GM18507 (cell line): Measurements from ENCODE around the gene SPATS2.
A peak's percentile ranks its signal among the peaks of the same experiment; 100 is the strongest.

Source experiments
- DNase-seq: peaks from one replicate; pipeline ENCODE4 v3.0.0; 2011; ENCODE audit warnings: low read depth; ENCODE audit not compliant: insufficient read length; ENCODE audit errors: extremely low spot score
- FAIRE-seq: peaks from 2 replicates; lab custom pipeline; 2011; peaks lifted over from hg19 to GRCh38; lab: Jason Lieb, UNC

The SPATS2 gene

DNA sequence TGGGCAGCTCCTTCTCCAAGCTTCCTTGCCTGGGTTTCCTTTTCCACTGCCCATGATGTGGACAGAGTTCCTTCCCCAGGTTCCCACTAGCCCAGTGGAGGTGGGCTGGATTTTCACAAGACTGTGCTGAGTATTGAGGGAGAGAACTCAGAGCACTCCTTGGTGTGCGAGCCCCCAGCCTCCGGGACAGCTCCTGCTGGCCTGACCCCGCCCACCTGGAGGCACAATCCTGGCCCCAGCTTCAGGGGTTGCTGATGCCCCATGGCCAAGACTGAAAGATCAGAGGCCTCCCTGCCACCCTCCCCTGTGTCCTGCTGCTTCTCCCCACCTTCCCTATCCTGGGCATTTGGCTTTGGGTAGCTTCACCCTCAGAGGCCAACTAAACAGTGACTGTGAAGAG is 179.2 kb downstream of the SPATS2 start:
- FAIRE-seq (no peak), DNase-seq (no peak)

DNA sequence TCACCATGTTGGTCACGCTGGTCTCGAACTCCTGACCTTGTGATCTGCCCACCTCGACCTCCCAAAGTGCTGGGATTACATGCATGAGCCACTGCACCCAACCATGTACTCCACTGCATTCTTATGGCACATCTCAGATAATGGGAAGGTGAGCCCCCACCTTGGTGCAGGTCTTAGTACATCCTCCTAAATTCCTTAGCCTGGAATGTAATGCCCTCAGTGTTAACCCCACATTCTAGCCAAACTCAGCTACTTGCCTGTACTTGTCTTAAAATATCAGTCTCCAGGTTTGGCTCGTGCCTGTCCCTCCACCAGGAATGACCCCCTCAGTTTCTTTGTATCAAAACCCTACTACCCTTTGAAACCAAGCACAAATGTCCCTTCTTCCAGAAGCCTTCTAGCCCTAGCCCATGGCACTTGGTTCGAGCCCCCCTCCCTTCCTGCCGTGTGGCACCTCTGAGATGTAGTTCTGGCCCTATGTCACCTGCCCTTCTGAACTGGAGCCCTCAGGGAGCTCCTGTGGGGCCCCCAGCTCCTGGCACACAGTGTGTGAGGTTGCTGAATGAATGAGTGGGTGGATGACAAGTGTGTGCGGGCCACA is 179.9 kb downstream of the SPATS2 start:
- FAIRE-seq, result no peak
- DNase-seq, result no peak

DNA sequence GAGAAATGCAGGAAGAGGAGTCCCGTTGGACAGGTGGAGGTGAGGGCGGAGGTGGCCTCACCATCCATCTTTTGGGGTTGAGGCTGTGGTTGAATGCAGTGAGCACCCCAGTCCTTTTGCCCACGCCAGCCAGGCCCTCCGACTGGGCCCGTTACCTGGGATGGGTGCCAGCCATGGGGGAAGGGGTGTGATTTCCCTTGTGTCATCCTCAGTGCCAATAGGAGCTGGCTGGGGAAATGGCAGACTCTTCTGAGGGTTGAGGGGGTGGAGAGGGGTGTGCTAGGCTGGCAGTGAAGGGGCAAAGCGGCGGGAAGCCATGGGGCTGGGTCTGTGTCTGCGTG is 181.2 kb downstream of the SPATS2 start:
- DNase-seq (no peak), FAIRE-seq (no peak)

DNA sequence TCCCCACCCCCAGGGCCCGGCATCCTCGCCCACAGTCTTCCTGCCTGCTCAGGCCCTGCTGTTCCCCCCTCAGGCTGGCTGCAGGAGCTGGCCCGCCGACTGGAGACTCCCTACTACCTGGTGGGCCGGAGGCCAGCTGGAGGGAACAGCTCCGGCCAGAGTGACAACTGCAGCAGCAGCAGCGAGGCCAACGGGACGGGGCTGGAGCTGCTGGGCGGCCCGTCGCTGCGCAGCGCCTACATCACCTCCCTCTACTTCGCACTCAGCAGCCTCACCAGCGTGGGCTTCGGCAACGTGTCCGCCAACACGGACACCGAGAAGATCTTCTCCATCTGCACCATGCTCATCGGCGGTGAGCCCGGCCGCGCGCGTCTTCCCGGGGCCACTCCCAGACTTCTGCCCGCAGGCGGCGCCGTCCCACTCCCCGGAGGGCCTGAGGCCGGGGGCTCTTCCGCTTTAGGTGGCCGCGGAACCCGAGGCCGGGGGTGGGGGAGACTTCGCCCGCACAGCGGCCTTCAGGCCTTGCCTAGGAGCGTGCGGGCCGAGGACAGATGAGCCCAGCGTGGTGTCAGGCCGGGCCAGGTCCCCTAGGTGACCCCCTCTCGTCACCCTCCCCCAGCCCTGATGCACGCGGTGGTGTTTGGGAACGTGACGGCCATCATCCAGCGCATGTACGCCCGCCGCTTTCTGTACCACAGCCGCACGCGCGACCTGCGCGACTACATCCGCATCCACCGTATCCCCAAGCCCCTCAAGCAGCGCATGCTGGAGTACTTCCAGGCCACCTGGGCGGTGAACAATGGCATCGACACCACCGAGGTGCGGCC is 181.8 kb downstream of the SPATS2 start:
- no peak for FAIRE-seq
- DNase-seq, result no peak

DNA sequence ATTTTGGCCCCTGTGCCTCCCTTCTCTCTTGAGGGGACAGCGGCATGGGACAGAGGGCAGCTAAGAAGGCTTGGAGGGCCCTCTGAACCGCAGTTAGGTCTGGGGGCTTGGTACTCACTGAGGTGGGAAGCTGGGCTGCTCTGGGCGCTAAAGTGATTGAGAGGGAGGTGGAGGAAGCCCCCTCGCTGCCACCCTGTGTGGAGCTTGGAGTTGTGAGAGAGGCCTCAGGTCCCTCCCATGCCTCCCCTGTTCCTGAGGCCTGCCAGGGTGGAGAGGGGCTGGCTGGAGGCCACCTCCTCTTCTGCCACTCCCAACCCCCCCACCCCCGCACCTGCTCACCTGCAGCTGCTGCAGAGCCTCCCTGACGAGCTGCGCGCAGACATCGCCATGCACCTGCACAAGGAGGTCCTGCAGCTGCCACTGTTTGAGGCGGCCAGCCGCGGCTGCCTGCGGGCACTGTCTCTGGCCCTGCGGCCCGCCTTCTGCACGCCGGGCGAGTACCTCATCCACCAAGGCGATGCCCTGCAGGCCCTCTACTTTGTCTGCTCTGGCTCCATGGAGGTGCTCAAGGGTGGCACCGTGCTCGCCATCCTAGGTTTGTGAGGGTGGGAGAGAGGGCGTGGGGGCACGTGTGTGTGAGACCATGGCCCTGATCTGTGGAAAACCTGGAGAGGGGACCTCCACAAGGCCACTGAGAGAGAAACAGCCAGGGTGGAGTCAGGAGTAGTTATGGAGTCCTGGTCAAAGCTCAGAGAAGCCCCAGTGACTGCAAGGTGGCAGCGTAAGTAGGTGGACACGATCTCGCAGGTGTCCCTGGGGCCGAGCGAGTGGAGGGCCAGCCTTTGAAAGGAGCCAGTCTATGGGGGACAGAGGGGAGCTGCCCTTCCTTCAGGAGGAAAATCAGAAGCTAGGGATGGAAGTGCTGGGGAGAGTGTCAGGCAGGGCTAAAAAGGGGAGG is 182.8 kb downstream of the SPATS2 start:
- no peak for DNase-seq
- no peak for FAIRE-seq

DNA sequence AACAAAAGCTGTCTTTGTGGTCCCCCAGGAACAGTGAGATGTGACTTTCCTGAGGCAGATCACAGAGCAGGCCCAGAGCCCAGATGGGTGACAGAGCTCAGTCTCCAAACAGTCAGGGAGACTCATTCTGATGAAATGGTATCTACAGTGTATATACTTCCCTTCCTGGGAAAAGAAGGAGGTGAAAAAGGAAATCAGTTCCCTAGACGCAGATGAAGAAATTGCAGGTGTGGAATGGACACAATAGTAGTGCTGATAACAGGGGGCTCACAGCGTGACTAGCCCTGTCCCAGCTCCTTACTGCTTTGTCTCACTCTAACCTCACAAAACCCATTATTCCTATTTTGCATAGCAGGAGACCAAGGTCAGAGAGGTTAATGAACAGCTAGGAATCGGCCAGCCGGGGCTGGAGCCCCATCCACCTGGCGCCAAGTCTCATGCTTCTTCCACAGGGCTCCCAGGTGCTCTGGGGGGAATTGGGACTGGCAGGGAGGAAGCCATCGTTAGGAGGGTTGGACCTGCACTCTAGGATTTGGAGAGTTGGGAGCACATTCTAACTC is 183.5 kb downstream of the SPATS2 start:
- DNase-seq, result no peak

DNA sequence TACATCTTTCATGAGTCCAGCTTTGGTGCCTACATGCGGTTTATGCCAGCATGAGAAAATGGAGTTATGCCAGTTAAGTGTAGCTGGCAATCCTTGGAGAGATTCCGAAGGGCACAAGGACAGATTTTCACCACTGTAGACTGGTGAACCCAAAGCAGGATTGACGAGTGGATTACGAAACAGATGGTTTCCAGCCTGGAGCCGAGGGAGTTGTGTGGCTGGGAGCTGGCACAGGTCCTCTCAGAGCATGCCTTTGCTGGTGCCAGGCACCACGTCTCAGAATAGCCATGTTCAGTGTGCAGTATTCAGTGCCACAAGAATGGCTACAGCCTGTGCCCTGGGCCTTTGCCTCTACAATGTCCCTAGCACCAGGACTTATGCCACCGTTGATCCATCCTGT is 184.8 kb downstream of the SPATS2 start:
- DNase-seq (no peak), FAIRE-seq (no peak)

More for the DNA sequence above, 183.5 kb downstream of the SPATS2 start:
- no peak for FAIRE-seq

DNA sequence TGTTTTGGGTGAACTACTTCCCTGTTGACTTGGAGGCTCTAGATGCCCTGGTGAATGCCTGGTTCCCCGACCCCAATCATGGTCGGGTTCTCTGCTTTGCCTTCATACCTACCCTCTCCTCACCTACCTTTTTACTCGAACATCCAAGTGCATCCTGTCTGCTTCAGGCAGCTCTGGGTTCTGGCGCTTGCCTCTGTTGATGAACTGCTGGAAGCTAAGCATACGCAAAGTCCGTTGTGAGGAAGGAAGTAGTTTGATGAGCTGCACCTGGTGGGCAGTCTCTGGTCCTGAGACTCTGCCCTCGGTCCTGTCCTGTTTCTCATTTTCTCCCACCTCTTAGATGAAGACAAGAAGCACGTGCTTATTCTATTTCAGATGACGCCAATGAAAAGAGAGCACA is 185.2 kb downstream of the SPATS2 start:
- FAIRE-seq (no peak), DNase-seq (no peak)

DNA sequence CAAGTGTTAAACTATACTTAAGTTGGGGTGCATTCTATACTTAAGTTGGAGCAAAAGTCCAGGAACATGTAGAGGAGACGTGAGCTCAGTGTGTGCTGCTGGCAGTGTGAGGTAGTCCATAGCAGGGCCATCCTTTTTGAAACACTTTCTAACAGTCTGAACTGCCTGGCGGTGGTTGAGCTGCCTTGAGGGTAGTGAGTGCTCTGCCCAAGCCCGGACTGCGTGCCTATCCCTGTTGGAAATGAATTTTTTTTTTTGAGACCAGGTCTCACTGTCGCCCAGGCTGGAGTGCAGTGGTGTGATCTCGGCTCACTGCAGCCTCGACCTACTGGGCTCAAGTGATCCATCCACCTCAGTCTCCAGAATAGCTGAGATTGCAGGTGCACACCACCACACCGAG is 185.6 kb downstream of the SPATS2 start:
- FAIRE-seq (no peak), DNase-seq (no peak)

DNA sequence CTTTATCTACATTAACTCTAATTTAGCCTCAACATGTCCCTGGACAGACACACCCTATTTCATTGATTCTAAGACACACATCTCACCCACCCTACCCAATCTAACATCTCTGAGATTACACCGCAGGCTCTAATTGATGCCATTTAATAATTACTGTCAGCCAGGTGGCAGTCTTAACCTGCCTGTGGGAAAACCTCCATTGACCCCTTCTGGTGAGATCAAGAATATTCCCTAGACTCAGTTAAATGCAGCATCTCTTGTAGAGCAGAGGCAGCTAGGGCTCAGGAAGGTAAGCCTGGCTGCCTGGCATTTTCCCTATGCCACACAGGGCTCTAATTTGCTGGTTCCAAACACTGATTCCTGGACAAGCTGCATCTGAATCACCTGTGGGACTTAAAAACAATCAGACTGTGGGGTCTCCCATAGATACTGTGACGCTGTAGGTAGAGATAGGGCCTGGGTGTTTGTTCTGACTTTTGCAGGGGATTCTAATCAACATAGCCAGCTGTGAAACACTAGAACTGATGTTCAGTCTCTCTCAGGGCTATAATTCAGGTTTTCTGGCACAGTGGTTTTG is 186.3 kb downstream of the SPATS2 start:
- no peak for DNase-seq
- FAIRE-seq, result peak; percentile 77

DNA sequence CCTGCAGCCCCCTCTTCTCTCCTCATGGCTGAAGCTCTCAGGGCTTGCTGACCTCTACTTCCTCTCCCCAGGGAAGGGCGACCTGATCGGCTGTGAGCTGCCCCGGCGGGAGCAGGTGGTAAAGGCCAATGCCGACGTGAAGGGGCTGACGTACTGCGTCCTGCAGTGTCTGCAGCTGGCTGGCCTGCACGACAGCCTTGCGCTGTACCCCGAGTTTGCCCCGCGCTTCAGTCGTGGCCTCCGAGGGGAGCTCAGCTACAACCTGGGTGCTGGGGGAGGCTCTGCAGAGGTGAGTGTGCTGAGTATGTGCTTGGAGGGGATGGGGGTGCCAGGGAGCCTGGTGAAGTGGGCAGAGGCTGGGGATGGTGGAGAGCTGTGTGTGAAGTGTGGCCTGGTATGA is 187.0 kb downstream of the SPATS2 start:
- no peak for FAIRE-seq
- no peak for DNase-seq

DNA sequence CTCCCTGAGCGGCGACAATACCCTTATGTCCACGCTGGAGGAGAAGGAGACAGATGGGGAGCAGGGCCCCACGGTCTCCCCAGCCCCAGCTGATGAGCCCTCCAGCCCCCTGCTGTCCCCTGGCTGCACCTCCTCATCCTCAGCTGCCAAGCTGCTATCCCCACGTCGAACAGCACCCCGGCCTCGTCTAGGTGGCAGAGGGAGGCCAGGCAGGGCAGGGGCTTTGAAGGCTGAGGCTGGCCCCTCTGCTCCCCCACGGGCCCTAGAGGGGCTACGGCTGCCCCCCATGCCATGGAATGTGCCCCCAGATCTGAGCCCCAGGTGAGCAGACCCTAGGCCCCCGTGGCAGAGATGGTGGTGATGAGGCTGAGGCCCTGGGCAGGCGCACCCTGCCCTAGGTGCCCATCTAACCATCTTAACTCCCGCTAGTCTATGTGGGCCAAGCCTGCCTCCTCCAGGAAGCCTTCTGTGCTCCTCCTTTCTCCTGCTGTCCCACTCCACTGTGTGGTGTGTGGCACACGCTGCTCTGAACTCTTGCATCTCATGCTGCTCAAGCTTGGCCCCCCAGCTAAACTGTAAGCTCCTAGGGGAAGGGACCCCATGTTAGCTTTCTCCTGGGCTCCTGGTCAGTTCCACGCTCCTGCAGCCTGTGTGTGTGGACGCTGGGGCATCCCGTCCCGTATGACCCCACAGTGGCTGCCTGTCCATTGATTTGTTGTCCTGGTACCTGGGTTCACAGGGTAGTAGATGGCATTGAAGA is 188.5 kb downstream of the SPATS2 start:
- FAIRE-seq (no peak), DNase-seq (no peak)

DNA sequence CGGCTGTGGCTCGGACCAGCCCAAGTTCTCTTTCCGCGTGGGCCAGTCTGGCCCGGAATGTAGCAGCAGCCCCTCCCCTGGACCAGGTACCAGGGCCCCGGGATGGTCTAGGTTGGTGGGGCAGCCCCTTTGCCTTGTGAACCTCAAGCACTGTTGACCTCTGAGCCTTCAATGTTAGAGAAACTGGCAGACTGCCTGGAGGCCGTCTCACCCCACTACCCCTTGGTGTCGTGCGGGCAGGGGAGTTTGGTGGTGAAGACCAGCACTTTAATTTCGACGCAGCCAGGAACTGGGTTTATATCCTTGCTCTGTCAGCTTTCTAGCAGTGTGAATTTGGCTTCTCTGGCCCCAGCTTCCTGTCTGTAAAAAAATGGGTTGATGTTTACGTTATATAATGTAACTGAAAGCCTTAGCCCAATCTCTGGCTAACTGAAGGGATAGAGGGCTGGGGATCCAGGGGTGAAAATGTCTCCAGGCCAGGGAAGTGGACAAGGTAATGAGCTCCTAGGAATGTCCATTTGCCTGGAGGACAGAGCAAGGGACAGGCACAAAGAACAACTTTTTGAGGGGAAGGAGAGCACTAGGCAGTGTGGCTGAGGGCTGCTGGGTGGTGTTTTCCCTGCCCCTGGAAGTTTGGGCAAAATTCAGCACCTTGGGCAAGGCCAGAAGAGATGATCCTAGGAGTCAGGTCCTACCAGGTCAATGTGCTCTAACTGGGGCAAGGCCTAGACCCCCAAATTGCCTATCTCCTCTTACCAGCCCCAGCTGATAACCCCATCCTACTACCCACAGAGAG is 189.3 kb downstream of the SPATS2 start:
- DNase-seq, result no peak
- no peak for FAIRE-seq

DNA sequence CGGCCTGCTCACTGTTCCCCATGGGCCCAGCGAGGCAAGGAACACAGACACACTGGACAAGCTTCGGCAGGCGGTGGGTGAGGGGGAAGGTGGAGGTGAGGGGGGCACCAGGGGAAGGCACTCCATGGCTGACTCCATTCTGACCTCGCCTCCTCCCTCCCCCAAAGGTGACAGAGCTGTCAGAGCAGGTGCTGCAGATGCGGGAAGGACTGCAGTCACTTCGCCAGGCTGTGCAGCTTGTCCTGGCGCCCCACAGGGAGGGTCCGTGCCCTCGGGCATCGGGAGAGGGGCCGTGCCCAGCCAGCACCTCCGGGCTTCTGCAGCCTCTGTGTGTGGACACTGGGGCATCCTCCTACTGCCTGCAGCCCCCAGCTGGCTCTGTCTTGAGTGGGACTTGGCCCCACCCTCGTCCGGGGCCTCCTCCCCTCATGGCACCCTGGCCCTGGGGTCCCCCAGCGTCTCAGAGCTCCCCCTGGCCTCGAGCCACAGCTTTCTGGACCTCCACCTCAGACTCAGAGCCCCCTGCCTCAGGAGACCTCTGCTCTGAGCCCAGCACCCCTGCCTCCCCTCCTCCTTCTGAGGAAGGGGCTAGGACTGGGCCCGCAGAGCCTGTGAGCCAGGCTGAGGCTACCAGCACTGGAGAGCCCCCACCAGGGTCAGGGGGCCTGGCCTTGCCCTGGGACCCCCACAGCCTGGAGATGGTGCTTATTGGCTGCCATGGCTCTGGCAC is 190.1 kb downstream of the SPATS2 start:
- FAIRE-seq (no peak), DNase-seq (no peak)

DNA sequence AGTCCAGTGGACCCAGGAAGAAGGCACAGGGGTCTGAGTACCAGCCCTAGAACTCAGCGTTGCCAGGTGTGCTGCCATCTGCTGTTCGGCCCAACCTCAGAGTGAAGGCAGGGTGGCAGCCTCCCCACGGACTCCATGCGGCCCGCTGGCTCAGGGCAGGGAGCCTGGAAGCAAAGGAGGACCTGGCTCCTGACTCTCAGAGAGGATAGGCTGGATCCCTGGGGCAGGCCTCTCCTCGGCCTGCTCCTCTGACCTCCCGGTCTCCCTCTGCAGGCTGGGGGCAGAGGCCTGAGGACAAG is 190.6 kb downstream of the SPATS2 start:
- DNase-seq, result no peak
- no peak for FAIRE-seq

DNA sequence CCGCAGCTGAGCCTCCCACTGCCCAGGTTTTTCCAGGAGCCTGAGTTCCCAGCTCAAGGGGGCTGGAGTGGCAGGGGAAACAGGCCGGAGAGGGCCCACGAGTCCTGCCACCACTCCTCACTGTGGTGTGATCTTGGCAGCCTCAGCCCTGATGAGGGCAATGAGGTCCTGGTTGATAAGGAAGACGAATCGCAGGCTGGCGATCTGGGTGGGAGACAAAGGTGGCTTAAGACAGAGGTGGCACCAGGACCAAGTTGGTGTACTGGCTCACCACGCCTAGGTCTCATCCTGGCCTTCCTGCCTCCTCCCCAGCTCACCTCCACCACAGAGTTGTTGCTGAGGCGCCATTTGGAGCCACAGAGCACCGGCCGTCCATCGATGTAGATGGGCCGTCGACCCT is 191.3 kb downstream of the SPATS2 start:
- no peak for FAIRE-seq

DNA sequence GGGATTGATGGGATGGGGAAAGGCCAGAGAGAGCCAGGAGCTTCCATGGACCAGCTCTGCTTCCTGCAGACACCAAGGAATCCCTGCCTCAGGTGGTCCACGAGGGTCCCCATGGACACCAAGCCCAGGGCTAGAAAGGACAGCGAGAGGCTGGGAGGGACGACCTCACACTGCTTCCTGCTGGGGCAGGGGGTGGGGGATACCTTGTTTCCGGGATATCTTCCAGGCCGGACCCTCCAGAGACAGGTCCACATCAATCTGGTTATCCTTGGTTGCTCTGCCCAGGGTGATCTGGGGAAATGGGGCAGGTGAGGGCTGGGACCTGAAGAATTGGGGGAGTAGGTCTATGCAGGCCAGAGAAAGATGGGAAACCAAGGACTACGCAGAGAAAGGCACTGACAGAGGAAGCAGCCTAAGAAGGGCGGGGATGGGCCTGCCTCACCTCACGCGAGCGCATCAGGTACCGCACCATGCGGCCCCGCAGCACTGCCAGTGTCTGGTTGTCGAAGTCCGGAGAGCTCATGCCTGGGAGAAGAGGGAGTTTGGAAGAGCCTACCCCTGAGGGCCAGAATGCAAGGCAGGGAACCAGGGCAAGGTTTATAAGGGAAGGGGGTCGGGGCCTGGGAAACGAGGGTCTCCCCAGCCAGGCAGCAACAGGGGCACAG is 191.9 kb downstream of the SPATS2 start:
- FAIRE-seq (no peak), DNase-seq (no peak)

More for the DNA sequence above, 191.3 kb downstream of the SPATS2 start:
- no peak for DNase-seq
